NAMALWA (cell line): ENCODE results near the gene LCP1.
A peak's percentile ranks its signal among the peaks of the same experiment; 100 is the strongest.
"Not testable (repeated sequence)": the region's sequence is repeated elsewhere in the genome, so short reads cannot be mapped to it uniquely, and the experiment has no call there.

Experiments
- DNase-seq: peaks from one replicate; pipeline ENCODE4 v3.0.0-alpha.2; 2015; ENCODE audit warnings: low spot score

LCP1 gene

GRCh38 chr13:46181377-46181839 is 569 bp downstream of the LCP1 start:
- DNase-seq, result no peak

GRCh38 chr13:46179969-46180763 is 1.8 kb downstream of the LCP1 start:
- DNase-seq, result peak; percentile 36

GRCh38 chr13:46179491-46179908 is 2.5 kb downstream of the LCP1 start:
- DNase-seq, result peak; percentile 67

GRCh38 chr13:46178821-46179220 is 3.2 kb downstream of the LCP1 start:
- DNase-seq, result peak; percentile 22

- peak; percentile 37 for DNase-seq
Measured at GRCh38 chr13:46178143-46178542, 3.8 kb downstream of the LCP1 start.

- DNase-seq, result peak; percentile 82
Measured at GRCh38 chr13:46176756-46177155, 5.2 kb downstream of the LCP1 start.

GRCh38 chr13:46173656-46174055 is 8.3 kb downstream of the LCP1 start:
- DNase-seq, result peak; percentile 62

GRCh38 chr13:46172531-46172991 is 9.4 kb downstream of the LCP1 start:
- peak; percentile 41 for DNase-seq

- DNase-seq, result no peak
Measured at GRCh38 chr13:46171739-46172138, 10.2 kb downstream of the LCP1 start.

- no peak for DNase-seq
Measured at GRCh38 chr13:46171217-46171616, 10.8 kb downstream of the LCP1 start.

- peak; percentile 60 for DNase-seq
Measured at GRCh38 chr13:46170687-46171086, 11.3 kb downstream of the LCP1 start.

- no peak for DNase-seq
Measured at GRCh38 chr13:46170268-46170667, 11.7 kb downstream of the LCP1 start.

- no peak for DNase-seq
Measured at GRCh38 chr13:46169758-46170157, 12.2 kb downstream of the LCP1 start.

- DNase-seq, result no peak
Measured at GRCh38 chr13:46168783-46169182, 13.2 kb downstream of the LCP1 start.

- DNase-seq, result peak; percentile 45
Measured at GRCh38 chr13:46168341-46168740, 13.6 kb downstream of the LCP1 start.

GRCh38 chr13:46166947-46167610 is 14.9 kb downstream of the LCP1 start:
- DNase-seq, result peak; percentile 21

GRCh38 chr13:46166224-46166584 is 15.8 kb downstream of the LCP1 start:
- no peak for DNase-seq

GRCh38 chr13:46165485-46166223 is 16.3 kb downstream of the LCP1 start:
- DNase-seq, result peak; percentile 70

- no peak for DNase-seq
Measured at GRCh38 chr13:46164661-46165060, 17.3 kb downstream of the LCP1 start.

- not testable (repeated sequence) for DNase-seq
Measured at GRCh38 chr13:46162741-46163140, 19.2 kb downstream of the LCP1 start.

GRCh38 chr13:46160471-46161066 is 21.4 kb downstream of the LCP1 start:
- DNase-seq, result peak; percentile 88

- no peak for DNase-seq
Measured at GRCh38 chr13:46160065-46160464, 21.9 kb downstream of the LCP1 start.
